T47D (cell line): ENCODE measurements around the gene RNF112.

Experiments used
- DNase-seq, 2 experiments: peaks; one replicate each; pipeline versions ENCODE4 v3.0.0 to v3.0.0-alpha.2; 2011 to 2012; ENCODE audit warnings: low read depth in 1 of 2, low spot score in 1 of 2
- JUND ChIP-seq: IDR thresholded peaks from 2 replicates; pipeline ENCODE4 v1.6.1; 2012; ENCODE audit warnings: low read depth
- in situ Hi-C: cut with HindIII; loops from 2 replicates; pipeline ENCODE4 v1.10.0; 2016; ENCODE audit warnings: low sequenced_read_pairs, low pct_unique_long_range_greater_than_20kb

Gene RNF112

DNA sequence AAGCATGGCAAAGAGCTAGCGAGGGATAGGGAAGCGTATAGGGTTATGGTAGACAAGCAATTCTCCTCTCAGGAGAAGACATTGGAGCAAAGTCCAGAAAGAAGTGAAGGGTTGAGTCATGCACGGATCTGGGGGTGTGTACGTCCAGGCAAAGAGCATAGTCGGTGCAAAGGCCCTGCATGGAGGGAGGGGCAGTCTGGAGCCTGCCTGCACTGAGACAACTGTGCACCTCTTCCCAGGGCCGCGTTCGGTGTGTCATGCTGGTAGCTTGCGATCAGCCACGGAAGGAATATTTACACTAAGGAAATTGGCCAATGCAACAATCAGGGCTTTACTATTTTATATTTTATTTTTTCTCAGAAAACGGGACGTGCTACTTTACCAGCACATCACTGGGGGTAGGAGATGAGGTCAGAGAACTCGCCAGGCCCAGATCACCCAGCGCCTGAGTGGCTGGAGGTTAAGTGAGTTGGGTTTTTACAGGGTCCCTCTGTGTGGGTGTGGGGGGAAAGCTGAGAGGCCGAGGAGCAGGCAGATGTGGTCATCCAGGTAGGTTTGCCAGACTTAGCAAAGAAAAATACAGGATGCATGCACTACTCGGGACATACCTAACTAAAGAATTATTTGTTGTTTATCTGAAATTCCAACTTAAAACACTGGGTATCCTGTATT, 41.8 kb upstream of the RNF112 start:
- TF ChIP-seq JUND: no peak
- no peak for DNase-seq
- in situ Hi-C loops: loop anchor here (10.0 kb wide), 1 partner anchor 96 kb away; no protein-coding TSS in a partner anchor

DNA sequence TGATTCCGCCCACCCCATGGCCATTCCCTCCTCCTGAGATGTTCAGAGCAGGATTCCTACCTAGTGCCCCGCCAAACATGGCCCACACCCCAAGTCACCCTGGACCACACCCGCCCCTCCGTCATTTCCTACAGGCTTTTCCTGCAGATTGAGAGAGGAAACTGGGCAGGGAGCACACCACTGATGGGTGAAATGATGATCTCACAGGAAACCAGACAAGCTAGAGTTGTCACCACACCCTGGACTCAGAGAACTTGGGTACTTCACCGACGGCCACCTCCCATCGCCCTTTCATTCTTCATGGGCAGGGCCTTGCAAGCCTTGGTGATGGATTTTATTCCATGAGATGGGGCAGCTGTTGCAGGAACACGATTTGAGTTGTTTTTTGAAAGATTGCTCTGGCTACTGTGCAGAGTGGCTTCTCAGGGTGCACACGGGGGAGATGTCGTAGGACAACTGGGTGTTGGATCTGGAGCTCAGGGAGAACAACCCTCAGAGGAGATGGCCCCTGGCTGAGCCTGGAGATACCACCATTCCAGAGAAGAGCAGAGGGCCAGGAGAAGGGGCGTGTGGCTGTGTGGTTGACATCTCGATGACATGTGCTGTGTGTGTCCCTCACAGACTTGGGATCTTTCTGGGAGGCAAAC, 41.1 kb upstream of the RNF112 start:
- in situ Hi-C loops: loop anchor here (10.0 kb wide), 1 partner anchor 95 kb away; no protein-coding TSS in a partner anchor
- DNase-seq: no peak

DNA sequence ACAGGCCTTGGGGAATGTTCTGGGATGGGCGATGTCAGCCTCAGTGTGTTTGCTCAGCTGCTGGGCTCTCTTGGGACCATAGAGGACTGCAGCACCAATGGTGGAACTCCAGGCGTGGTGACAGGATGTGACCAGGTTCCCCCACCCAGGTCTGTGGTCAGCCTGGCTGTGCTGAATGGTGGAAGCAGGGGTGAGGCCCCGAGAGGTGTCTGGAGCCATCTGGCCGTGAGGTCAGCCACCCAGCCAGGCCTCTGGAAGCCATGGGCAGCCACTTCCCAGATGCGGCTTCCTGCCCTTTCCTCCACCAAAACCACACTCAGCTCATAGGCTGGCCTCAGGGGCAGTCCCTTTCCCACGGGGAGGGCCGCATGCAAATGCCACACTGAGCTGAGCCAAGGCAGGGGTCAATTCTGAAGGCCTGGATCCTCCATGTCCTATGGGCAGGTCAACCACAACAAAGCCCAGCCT, 40.5 kb upstream of the RNF112 start:
- no peak for TF ChIP-seq JUND
- no peak for DNase-seq
- in situ Hi-C loops: no loop called here

More for the DNA sequence above, 41.1 kb upstream of the RNF112 start:
- TF ChIP-seq JUND: no peak

DNA sequence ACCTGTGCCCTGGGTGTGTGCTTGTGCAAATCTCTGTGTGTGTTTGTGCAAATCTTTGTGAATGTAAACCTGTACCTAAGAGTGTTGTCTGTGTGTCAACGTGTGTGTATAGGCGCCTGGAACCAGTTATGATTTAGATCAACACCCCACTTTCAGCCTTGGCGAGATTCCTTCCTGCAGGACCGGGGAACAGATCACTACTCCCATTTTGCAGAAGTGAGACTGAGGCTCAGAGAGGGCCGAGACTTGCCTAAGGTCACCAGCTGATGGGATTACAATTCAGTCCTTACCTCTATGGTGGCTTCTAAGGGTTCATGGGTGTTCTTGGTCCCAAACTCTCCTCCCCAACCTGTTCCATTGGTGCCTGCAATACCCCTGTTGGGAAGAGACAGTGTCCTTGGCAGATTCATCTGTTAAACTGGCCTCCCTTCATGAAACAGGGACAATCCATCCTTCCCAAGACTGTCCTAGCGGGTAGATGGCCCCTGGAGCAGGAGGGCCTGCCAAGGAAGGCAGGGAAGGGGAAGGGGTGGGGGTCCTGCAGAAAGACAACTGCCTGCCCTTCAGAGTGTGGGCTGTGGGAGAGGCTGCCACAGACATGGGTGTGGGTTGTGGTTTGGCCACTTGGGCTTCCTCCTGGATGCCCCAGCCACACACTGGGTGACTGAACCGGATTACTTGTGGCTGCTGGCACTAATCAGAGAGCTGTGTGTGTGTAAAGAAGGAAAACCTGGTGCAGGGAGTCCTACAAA, 39.6 kb upstream of the RNF112 start:
- TF ChIP-seq JUND: no peak
- in situ Hi-C loops: no loop called here
- no peak for DNase-seq

DNA sequence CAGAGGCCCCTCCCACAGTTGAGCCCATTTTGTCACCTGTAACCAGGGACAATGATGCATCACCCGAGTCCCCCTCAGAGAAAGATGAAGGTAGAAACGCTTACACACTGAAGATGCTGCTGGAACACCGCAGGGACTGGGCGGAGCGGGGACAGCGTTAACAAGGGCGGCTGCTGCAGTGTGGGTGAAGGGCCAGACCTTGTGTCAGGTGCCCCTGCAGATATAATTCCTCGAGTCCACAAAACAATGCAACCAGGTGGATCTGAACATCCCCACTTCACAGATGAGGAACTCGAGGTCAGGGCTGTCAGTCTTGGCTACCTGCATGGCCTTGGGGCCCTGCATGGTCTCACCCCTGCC, 39.0 kb upstream of the RNF112 start:
- in situ Hi-C loops: no loop called here
- no peak for DNase-seq
- TF ChIP-seq JUND: no peak

DNA sequence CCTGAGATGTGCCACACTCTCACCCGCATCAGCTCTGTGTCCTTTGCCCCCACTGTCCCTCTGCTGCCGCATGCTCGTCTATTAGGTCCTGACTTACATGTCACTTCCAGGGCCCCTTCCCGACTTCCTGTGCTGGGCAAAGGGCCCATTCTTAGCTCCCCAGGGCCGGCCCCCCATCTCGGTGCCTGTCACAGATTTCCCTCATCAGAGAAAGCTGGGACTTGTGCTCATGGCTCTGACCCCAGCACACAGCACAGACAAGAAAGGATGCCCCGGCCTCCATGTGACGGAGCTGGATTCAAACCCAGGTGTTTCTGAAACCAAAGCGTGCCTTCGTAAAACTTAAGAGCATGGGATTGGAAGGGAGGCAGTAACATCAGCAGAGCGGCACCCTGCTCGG, 38.6 kb upstream of the RNF112 start:
- TF ChIP-seq JUND: no peak
- no peak for DNase-seq
- in situ Hi-C loops: no loop called here

DNA sequence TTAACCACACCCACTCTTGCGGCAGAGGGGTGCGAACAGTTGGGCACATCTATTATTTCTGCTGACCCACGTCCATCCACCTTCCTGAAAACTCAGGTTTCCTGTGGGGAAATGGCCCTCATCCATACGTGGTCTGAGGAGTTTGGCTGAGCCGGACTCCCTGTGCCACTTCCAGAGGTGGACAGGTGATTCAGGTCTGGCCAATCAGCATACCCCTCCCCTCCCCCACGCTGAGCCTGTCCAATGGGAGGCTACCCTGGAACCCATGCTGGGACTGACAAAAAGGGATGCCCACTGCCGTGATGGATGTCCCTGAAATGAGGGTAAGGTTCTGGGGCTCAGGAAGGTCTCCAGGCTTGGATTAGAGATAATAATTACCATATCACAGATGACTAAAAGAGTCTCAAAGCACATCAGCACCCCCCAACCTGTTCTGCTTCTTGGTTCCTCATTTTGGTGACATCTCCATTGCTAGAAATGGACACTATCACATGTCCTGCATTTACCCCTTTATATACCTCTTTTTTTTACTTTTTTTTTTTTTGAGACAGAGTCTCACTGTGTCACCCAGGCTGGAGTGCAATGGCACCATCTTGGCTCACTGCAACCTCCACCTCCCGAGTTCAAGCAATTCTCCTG, 38.0 kb upstream of the RNF112 start:
- TF ChIP-seq JUND: no peak
- DNase-seq: no peak
- in situ Hi-C loops: no loop called here

DNA sequence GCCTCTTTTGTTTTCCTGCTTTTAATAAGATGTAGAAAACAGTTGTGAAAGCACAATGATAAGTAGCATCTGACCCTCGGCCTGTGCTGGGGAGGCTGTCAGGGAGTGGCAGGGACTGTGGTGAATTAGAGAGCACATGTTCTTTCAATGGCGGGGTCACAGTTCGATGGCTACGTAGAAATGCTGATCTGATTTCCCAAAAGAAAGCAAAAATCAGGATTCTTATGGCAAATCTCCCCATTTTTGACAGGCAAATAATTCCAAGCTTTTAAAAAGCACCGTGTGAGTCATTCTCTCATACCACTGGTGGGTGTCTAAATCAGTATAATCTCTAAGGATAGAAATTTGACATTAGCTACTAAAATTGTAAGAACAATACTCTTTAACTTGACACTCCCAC, 36.9 kb upstream of the RNF112 start:
- TF ChIP-seq JUND: no peak
- in situ Hi-C loops: no loop called here
- no peak for DNase-seq

DNA sequence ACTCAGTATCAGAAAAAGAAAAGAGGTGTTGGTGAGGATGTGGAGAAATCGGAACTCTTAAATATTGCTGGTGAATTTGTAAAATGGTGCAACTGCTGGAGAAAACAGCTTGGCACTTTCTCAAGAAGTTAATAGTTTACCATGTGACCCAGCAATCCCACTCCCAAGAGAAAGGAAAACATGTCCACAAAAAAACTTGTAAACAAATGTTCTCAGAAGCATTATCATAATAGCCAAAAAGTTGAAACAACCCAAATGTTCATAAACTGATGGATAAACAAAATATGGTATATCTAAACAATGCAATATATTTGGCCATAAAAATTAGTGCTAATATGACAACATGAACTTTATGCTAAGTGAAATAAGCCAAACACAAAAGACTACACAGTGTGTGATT, 35.3 kb upstream of the RNF112 start:
- TF ChIP-seq JUND: no peak
- in situ Hi-C loops: no loop called here
- no peak for DNase-seq

DNA sequence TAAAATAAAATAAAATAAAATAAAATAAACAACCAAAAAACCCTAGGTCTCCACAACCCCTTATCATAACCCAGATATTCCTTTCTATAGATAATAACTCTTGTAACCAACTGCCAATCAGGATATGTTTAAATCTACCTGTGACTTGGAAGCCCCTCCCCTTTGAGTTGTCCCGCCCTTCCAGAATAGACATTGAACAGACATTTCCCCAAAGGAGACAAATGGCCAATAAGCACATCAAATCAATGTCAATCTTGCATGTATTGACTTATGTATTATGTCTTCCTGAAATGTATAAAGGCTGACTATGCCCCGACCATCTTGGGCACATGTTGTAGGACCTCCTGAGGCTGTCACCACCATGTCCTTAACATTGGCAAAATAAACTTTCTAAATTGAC, 34.2 kb upstream of the RNF112 start:
- TF ChIP-seq JUND: no peak
- in situ Hi-C loops: no loop called here
- DNase-seq: peak in 1 of 2 experiments; percentile 84

DNA sequence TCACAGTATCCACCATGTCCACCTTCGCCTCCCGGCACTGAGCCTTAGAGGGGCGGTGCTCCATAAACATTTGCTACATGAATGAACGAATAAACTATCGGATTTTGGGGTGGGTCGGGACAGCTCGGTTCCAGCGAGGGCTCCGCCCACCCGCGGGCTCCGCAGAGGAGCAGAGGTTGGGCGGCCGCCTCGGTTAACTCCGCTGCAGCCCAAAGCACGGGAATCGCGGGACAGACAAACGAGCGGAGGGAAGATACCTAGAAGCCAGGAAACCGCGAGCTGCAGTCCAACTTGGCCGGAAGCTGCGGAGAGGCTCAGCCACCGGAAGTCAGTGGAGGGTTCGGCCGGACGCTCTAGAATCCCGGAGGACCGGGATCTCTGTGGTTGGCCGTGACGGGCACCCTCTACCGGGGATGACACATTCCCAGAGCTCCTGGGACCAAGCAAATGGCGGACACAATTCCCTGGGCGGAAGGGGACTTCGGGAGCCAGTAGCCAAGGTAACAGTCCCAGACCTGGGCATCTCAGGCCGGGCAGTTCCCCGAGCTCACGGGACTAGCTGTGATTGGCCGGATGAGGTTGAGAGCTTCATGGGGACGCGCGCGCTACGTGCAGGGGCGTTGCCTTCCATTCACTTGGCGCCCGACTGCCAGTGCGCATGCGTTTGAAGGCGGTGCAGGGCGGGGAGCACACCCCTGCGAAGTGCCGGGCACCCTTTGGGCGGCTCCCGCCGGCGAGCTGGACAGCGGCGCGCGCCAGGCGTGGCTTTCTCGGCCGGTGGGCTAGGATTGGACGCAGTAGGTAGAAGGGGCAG, 33.2 kb upstream of the RNF112 start:
- in situ Hi-C loops: no loop called here
- TF ChIP-seq JUND: no peak
- peak; percentile 100 for DNase-seq
